Keratinocyte (primary cell): ENCODE measurements around the gene GPX2. TPM values are rescaled to one million over a fixed set of nuclear protein-coding genes. Genes with fewer than 3 reads are reported as not detected.

Source experiments
- DNase-seq: peaks from one replicate; pipeline ENCODE4 v3.0.0-alpha.2; 2011; ENCODE audit warnings: low read depth, missing footprints, low spot score
- FAIRE-seq: peaks from 2 replicates; lab custom pipeline; 2011; peaks lifted over from hg19 to GRCh38; lab: Jason Lieb, UNC
- H2AFZ ChIP-seq: 2 replicates; pipeline ENCODE4 v1.6.0; 2012; ENCODE audit warnings: low read length, control low read depth, inconsistent platforms; ENCODE audit not compliant: control insufficient read depth
- H3K27ac ChIP-seq: 2 replicates; pipeline ENCODE4 v1.5.1; 2011; ENCODE audit warnings: low read length; ENCODE audit not compliant: control insufficient read depth, insufficient read depth
- H3K27me3 ChIP-seq: 3 replicates; pipeline ENCODE4 v1.6.0; 2011; ENCODE audit warnings: low read length; ENCODE audit not compliant: control insufficient read depth, insufficient read depth; ENCODE audit errors: extremely low read depth
- H3K36me3 ChIP-seq, 2 experiments: 2 replicates in 1 of 2; 3 replicates in 1 of 2; pipeline ENCODE4 v1.5.1; 2011; ENCODE audit warnings: low read length in 2 of 2, mild to moderate bottlenecking in 1 of 2; ENCODE audit not compliant: control insufficient read depth in 2 of 2, insufficient read depth in 2 of 2; ENCODE audit errors: extremely low read depth in 1 of 2
- H3K4me1 ChIP-seq: 3 replicates; pipeline ENCODE4 v1.5.1; 2011; ENCODE audit warnings: low read length; ENCODE audit not compliant: control insufficient read depth, insufficient read depth; ENCODE audit errors: extremely low read depth
- H3K4me2 ChIP-seq: 3 replicates; pipeline ENCODE4 v1.6.0; 2011; ENCODE audit warnings: low read depth, low read length; ENCODE audit not compliant: control insufficient read depth, insufficient read depth; ENCODE audit errors: extremely low read depth
- H3K4me3 ChIP-seq, 3 experiments: fragments of 200-600 bp in 1 of 3; sonication (generic) in 1 of 3; 2 replicates in 2 of 3; 3 replicates in 1 of 3; pipeline ENCODE4 v1.5.1; 2011 to 2016; ENCODE audit warnings: low read length in 3 of 3, mild to moderate bottlenecking in 3 of 3, control low read depth in 2 of 3, inconsistent platforms in 1 of 3, low read depth in 1 of 3, mixed read lengths in 1 of 3, mixed run types in 1 of 3, moderate library complexity in 1 of 3; ENCODE audit not compliant: control insufficient read depth in 2 of 3, insufficient read depth in 2 of 3; ENCODE audit errors: extremely low read depth in 1 of 3
- H3K79me2 ChIP-seq: 2 replicates; pipeline ENCODE4 v1.6.0; 2012; ENCODE audit warnings: low read length; ENCODE audit not compliant: control insufficient read depth, insufficient read depth
- H3K9ac ChIP-seq: 3 replicates; pipeline ENCODE4 v1.6.0; 2011; ENCODE audit warnings: low read length; ENCODE audit not compliant: control insufficient read depth, insufficient read depth; ENCODE audit errors: extremely low read depth
- H3K9me1 ChIP-seq: 3 replicates; pipeline ENCODE4 v1.6.0; 2011; ENCODE audit warnings: low read length; ENCODE audit not compliant: control insufficient read depth, insufficient read depth; ENCODE audit errors: extremely low read depth
- H3K9me3 ChIP-seq: 2 replicates; pipeline ENCODE4 v1.5.1; 2012; ENCODE audit warnings: low read depth, low read length; ENCODE audit not compliant: control insufficient read depth
- H4K20me1 ChIP-seq: 3 replicates; pipeline ENCODE4 v1.6.0; 2011; ENCODE audit warnings: low read length; ENCODE audit not compliant: control insufficient read depth, insufficient read depth; ENCODE audit errors: extremely low read depth
- EZH2 ChIP-seq: IDR thresholded peaks from one replicate; pipeline ENCODE4 v1.6.1; 2012; ENCODE audit warnings: inconsistent platforms, mild to moderate bottlenecking, low read length, moderate library complexity
- dilution Hi-C: fragments of 300-500 bp; cut with MboI; formaldehyde crosslinking; loops from one replicate; pipeline ENCODE4 v1.7.0; 2020; ENCODE audit warnings: low sequenced_read_pairs; ENCODE audit not compliant: extremely low pct_ligation_motif_present
- polyA plus RNA-seq, 5 experiments: library from polyadenylated mRNA; depleted of rRNA in 3 of 5; stranded (reverse) in 3 of 5; stranded (forward) in 1 of 5; unstranded in 1 of 5; fragments of >200 nt; gene quantifications; 1 replicate in 1 of 5; 2 replicates in 3 of 5; 3 replicates in 1 of 5; pipeline versions ENCODE4 v1.2.1 to v1.2.3, GENCODE V29; 2011 to 2012; ENCODE audit warnings: missing spikeins in 2 of 5, low read depth in 1 of 5, low replicate concordance in 1 of 5
- TF ChIP-seq, protein P1 (sequence below), 3 experiments: IDR thresholded peaks in 1 of 3; conservative IDR thresholded peaks in 1 of 3; optimal IDR thresholded peaks in 1 of 3; 2 replicates in 2 of 3; 3 replicates in 1 of 3; pipeline versions ENCODE3 to v1.5.1; 2011; ENCODE audit warnings: low read length in 3 of 3, mild to moderate bottlenecking in 3 of 3, moderate library complexity in 2 of 3, control low read depth in 1 of 3, inconsistent platforms in 1 of 3; ENCODE audit not compliant: insufficient read depth in 2 of 3; ENCODE audit errors: extremely low read depth in 1 of 3

The GPX2 gene
- polyA plus RNA-seq, 1 donor (not counting 4 experiments of a cell fraction or from before 2014, with no cell fraction given), result 47.0 TPM

DNA sequence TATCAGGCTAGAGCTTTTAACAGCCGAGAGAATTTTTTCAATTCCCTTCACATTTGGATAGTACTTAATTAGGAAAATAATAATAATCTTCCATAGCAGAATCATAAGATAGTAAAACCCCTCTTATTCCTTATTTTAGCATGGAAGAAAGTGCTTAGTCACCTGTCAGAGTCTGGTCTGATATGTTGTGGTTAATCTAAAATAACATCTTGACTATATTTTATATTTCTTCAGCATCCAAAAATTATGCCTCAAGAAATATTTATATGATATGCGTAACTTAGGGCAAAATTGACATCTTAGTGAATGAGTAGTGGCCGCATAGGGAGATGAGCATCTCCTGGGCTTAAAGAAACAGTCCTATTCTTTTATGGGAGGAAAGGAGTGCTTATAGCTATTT lies 15.5 kb downstream of the GPX2 start:
- FAIRE-seq (no peak), DNase-seq (no peak)
- Histone ChIP-seq H3K4me3 (no peak overlapping the region), H3K4me1 (no peaks in the 10 kb centered on the region), H3K27me3 (no peaks in the 10 kb centered on the region), H3K9me3 (no peaks in the 10 kb centered on the region), H2AFZ (no peak overlapping the region), H3K9me1 (no peaks in the 10 kb centered on the region), H3K4me2 (no peak overlapping the region), H3K79me2 (peaks cover 9% of the 10 kb centered on the region), H3K36me3 (peaks cover 11 to 33% of the 10 kb centered on the region in 2 experiments), H3K9ac (no peak overlapping the region), H3K27ac (no peak overlapping the region), H4K20me1 (no peaks in the 10 kb centered on the region)
- dilution Hi-C loops, result no loop called here
- TF ChIP-seq EZH2, result no peak
- TF ChIP-seq, protein P1, sequence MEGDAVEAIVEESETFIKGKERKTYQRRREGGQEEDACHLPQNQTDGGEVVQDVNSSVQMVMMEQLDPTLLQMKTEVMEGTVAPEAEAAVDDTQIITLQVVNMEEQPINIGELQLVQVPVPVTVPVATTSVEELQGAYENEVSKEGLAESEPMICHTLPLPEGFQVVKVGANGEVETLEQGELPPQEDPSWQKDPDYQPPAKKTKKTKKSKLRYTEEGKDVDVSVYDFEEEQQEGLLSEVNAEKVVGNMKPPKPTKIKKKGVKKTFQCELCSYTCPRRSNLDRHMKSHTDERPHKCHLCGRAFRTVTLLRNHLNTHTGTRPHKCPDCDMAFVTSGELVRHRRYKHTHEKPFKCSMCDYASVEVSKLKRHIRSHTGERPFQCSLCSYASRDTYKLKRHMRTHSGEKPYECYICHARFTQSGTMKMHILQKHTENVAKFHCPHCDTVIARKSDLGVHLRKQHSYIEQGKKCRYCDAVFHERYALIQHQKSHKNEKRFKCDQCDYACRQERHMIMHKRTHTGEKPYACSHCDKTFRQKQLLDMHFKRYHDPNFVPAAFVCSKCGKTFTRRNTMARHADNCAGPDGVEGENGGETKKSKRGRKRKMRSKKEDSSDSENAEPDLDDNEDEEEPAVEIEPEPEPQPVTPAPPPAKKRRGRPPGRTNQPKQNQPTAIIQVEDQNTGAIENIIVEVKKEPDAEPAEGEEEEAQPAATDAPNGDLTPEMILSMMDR (optimal IDR thresholded peaks at IDR 0.05 in 1 of 3, IDR thresholded peaks at IDR 0.05 in 1 of 3, conservative IDR thresholded peaks at IDR 0.05 in 1 of 3; ENCODE audit: extremely low read depth in 1 of 3, insufficient read depth in 2 of 3, low read length in 3 of 3), result no peak

DNA sequence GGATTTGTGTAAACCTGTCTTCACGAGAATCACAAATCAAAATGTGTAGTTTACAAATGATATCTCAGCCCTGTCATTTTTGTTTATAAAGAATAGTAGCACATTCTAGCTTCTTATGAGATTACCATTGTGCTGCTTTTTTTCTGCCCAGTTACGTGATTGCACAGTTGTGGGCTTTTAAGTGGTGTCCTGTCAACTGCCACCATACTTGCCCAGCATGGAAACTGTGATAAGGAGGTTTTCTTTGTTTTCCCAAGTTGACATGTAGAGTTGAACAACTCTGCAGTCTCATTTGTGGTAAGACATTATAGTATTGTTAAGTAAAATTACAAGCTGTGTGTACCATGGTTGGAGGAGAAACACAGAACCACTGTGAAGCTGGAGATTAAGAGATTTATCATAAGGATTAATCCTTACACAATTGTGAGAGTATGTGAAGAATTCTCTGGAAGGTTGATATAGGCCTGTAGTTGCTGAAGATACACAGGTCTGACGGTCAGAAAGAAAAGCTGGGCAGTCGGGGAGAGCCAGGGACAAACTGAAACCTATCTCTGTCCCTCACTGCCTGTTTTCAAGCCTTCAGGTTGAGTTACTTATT lies 16.0 kb downstream of the GPX2 start:
- peaks cover 14% of the 10 kb centered on the region for H3K79me2 ChIP-seq
- H3K36me3 ChIP-seq, result peaks cover 11 to 28% of the 10 kb centered on the region in 2 experiments
- H3K9ac ChIP-seq, result no peak overlapping the region
- no peak overlapping the region for H3K4me3 ChIP-seq
- FAIRE-seq (no peak), DNase-seq (no peak)
- no peaks in the 10 kb centered on the region for H3K9me1 ChIP-seq
- H3K9me3 ChIP-seq, result no peaks in the 10 kb centered on the region
- dilution Hi-C loops, result no loop called here
- H2AFZ ChIP-seq, result no peak overlapping the region
- H4K20me1 ChIP-seq, result no peaks in the 10 kb centered on the region
- H3K27ac ChIP-seq, result no peak overlapping the region
- no peak overlapping the region for H3K4me2 ChIP-seq
- H3K4me1 ChIP-seq, result no peaks in the 10 kb centered on the region
- TF ChIP-seq EZH2, result no peak
- TF ChIP-seq, protein P1 (optimal IDR thresholded peaks at IDR 0.05 in 1 of 3, IDR thresholded peaks at IDR 0.05 in 1 of 3, conservative IDR thresholded peaks at IDR 0.05 in 1 of 3; ENCODE audit: extremely low read depth in 1 of 3, insufficient read depth in 2 of 3, low read length in 3 of 3), result no peak
- no peaks in the 10 kb centered on the region for H3K27me3 ChIP-seq
